B cell (primary cell): ENCODE results near the gene TESPA1. TPM values are rescaled to one million over a fixed set of nuclear protein-coding genes. Genes with fewer than 3 reads are reported as not detected.

Experiments
- ATAC-seq: fragments of 200-7000 bp; cut with Tn5 transposase; one replicate; pipeline ENCODE4 v1.10.0; 2021; ENCODE audit warnings: low read depth, mild to moderate bottlenecking, moderate number of reproducible peaks, moderate library complexity
- CTCF ChIA-PET: fragments of 350-600 bp; sonication (Branson Sonifier 250); formaldehyde crosslinking; loops from one replicate; lab custom pipeline; 2021; ENCODE audit warnings: antibody characterized with exemption, inconsistent platforms; lab: Charles Lee
- POLR2A ChIA-PET: fragments of 350-600 bp; sonication (Branson Sonifier 250); formaldehyde crosslinking; loops from one replicate; lab custom pipeline; 2021; ENCODE audit warnings: antibody characterized with exemption; lab: Charles Lee
- DNase-seq: peaks from one replicate; pipeline ENCODE4 v3.0.0; 2013
- H2AFZ ChIP-seq: 2 replicates; pipeline ENCODE4 v1.6.1; 2012; ENCODE audit warnings: mild to moderate bottlenecking, low read depth, low read length; ENCODE audit not compliant: insufficient read depth, poor library complexity, severe bottlenecking
- H3K27ac ChIP-seq, 2 donors: 1 replicate in 1 of 2; 2 replicates in 1 of 2; pipeline ENCODE4 v1.5.1; 2012 to 2013; ENCODE audit warnings: low read length in 2 of 2, mild to moderate bottlenecking in 2 of 2, moderate library complexity in 1 of 2
- H3K27me3 ChIP-seq, 4 experiments: fragments of 200-600 bp in 1 of 4; sonication (generic) in 1 of 4; replicated peaks in 1 of 4; 1 replicate in 2 of 4; 2 replicates in 2 of 4; pipeline versions ENCODE4 v1.6.1 to v1.7.0; 2013 to 2016; ENCODE audit warnings: low read length in 3 of 4, mild to moderate bottlenecking in 2 of 4, mixed read lengths in 1 of 4, moderate library complexity in 1 of 4; ENCODE audit not compliant: insufficient read depth in 4 of 4, control insufficient read depth in 3 of 4; ENCODE audit errors: control extremely low read depth in 1 of 4
- H3K36me3 ChIP-seq, 2 experiments: replicated peaks in 1 of 2; 1 replicate in 1 of 2; 2 replicates in 1 of 2; pipeline versions ENCODE4 v1.6.1 to v1.7.1; 2013; ENCODE audit warnings: low read length in 1 of 2; ENCODE audit not compliant: insufficient read depth in 2 of 2, control insufficient read depth in 1 of 2; ENCODE audit errors: control extremely low read depth in 1 of 2, extremely low read depth in 1 of 2
- H3K4me1 ChIP-seq, 2 donors: fragments of 200-600 bp in 1 of 2; sonication (generic) in 1 of 2; 1 replicate in 1 of 2; 2 replicates in 1 of 2; pipeline versions ENCODE4 v1.5.1 to v1.6.1; 2013 to 2017; ENCODE audit warnings: low read length in 2 of 2; ENCODE audit not compliant: control insufficient read depth in 2 of 2, insufficient read depth in 2 of 2
- H3K4me2 ChIP-seq: replicated peaks from 2 replicates; pipeline ENCODE3; 2012; ENCODE audit warnings: mild to moderate bottlenecking, low read depth, low read length; ENCODE audit not compliant: poor library complexity, severe bottlenecking
- H3K4me3 ChIP-seq, 5 experiments: fragments of 200-600 bp in 1 of 5; sonication (generic) in 1 of 5; 1 replicate in 3 of 5; 2 replicates in 2 of 5; pipeline versions ENCODE4 v1.5.1 to v1.7.0; 2011 to 2016; ENCODE audit warnings: low read length in 4 of 5, mild to moderate bottlenecking in 4 of 5, low read depth in 2 of 5, control low read depth in 1 of 5, moderate library complexity in 1 of 5; ENCODE audit not compliant: insufficient read depth in 1 of 5; ENCODE audit errors: control extremely low read depth in 1 of 5, extremely low read depth in 1 of 5
- H3K79me2 ChIP-seq: fragments of 200-600 bp; sonication (generic); one replicate; pipeline ENCODE4 v1.6.0; 2016; ENCODE audit warnings: low read length; ENCODE audit not compliant: control insufficient read depth, insufficient read depth
- H3K9ac ChIP-seq: fragments of 200-600 bp; sonication (generic); 2 replicates; pipeline ENCODE4 v1.6.1; 2017; ENCODE audit warnings: mild to moderate bottlenecking, low read length, moderate library complexity
- H3K9me3 ChIP-seq, 3 donors: one replicate each; pipeline versions ENCODE4 v1.6.1 to v1.7.1; 2013; ENCODE audit warnings: low read length in 2 of 3; ENCODE audit not compliant: control insufficient read depth in 2 of 3, insufficient read depth in 1 of 3; ENCODE audit errors: control extremely low read depth in 1 of 3
- H4K20me1 ChIP-seq: 2 replicates; pipeline ENCODE4 v1.6.0; 2012; ENCODE audit warnings: mild to moderate bottlenecking, low read length; ENCODE audit not compliant: insufficient read depth, control insufficient read depth, poor library complexity, severe bottlenecking
- H3K27ac Mint-ChIP-seq: one replicate; pipeline ENCODE4 v1.8.0; 2021; ENCODE audit warnings: mixed read lengths
- H3K27me3 Mint-ChIP-seq: one replicate; pipeline ENCODE4 v1.8.0; 2021; ENCODE audit warnings: mixed read lengths
- H3K4me1 Mint-ChIP-seq: one replicate; pipeline ENCODE4 v1.8.0; 2021; ENCODE audit warnings: mixed read lengths
- H3K4me3 Mint-ChIP-seq: one replicate; pipeline ENCODE4 v1.8.0; 2021; ENCODE audit warnings: mixed read lengths
- H3K9me3 Mint-ChIP-seq: one replicate; pipeline ENCODE4 v1.8.0; 2022; ENCODE audit warnings: mixed read lengths; ENCODE audit not compliant: insufficient read depth
- CTCF ChIP-seq: fragments of 200-600 bp; IDR thresholded peaks from one replicate; pipeline ENCODE4 v1.8.0; 2022; ENCODE audit warnings: antibody characterized with exemption, mild to moderate bottlenecking
- EZH2 ChIP-seq: IDR thresholded peaks from 2 replicates; pipeline ENCODE4 v1.6.1; 2012; ENCODE audit warnings: borderline replicate concordance, low read depth, mild to moderate bottlenecking, moderate library complexity, low read length; ENCODE audit not compliant: insufficient read depth, poor library complexity, severe bottlenecking
- WGBS: methylation state at CpG from one replicate; pipeline ENCODE4 v1.1.5; 2013; ENCODE audit warnings: missing lambda C conversion rate; ENCODE audit not compliant: insufficient coverage; 5-methylcytosine and 5-hydroxymethylcytosine counted together
- intact Hi-C: fragments of 100-400 bp; cut with micrococcal nuclease; formaldehyde crosslinking; loops from one replicate; pipeline ENCODE4 v1.10.0; 2022
- polyA plus RNA-seq: library from polyadenylated mRNA; depleted of rRNA; stranded (reverse); fragments of >200 nt; gene quantifications from 2 replicates; pipeline ENCODE4 v1.2.3, GENCODE V29; 2012
- total RNA-seq, 2 donors: library from RNA; stranded (reverse); fragments of 120-200 nt in 1 of 2; gene quantifications; 1 replicate in 1 of 2; 2 replicates in 1 of 2; pipeline versions ENCODE4 v1.2.3 to v1.2.4, GENCODE V29; 2013 to 2022

Gene TESPA1
- total and polyA plus RNA-seq, 2 donors (not counting 1 experiment from before 2014, with no cell fraction given) = 9.5 to 19.0 TPM

- POLR2A ChIA-PET = no interaction called here
- DNase-seq (no peak), ATAC-seq (no peak)
- Histone ChIP-seq H3K36me3 (no peaks in the 10 kb centered on the region), H3K4me2 (no peak overlapping the region), H3K27ac (no peak overlapping the region), H3K9ac (no peak overlapping the region), H3K27me3 (no peaks in the 10 kb centered on the region), H4K20me1 (no peaks in the 10 kb centered on the region), H3K79me2 (no peaks in the 10 kb centered on the region), H3K9me3 (no peaks in the 10 kb centered on the region), H2AFZ (no peak overlapping the region), H3K4me3 (no peak overlapping the region), H3K4me1 (peaks cover 0 to 3% of the 10 kb centered on the region in 2 donors)
- no CpG with 5 or more reads among the region's 3 CpGs for WGBS
- Mint-ChIP-seq H3K9me3 (peaks cover 1% of the 10 kb centered on the region), H3K27ac (no peak overlapping the region), H3K4me1 (peaks cover 9% of the 10 kb centered on the region), H3K4me3 (no peak overlapping the region), H3K27me3 (no peaks in the 10 kb centered on the region)
- TF ChIP-seq EZH2 (no peak), CTCF (no peak)
- intact Hi-C loops = no loop called here
- CTCF ChIA-PET = interaction anchor here (1.9 kb wide), 1 partner anchor 135 kb away, joined by 6 read pairs; no protein-coding TSS in a partner anchor
Observed at GRCh38 chr12:54936736-54937135, 47.8 kb downstream of the TESPA1 start.

GRCh38 chr12:54935235-54935951, 49.2 kb downstream of the TESPA1 start:
- ChIA-PET CTCF (interaction anchor here (0.7 to 1.9 kb wide), 2 partner anchors 23 to 137 kb away, joined by 3 to 6 read pairs; no protein-coding TSS in a partner anchor), POLR2A (no interaction called here)
- WGBS = 6% methylated on average over 3 of the region's 5 CpGs
- peaks cover 0 to 3% of the 10 kb centered on the region in 2 donors for H3K4me1 ChIP-seq
- Mint-ChIP-seq H3K4me1 (peaks cover 9% of the 10 kb centered on the region), H3K9me3 (peaks cover 11% of the 10 kb centered on the region), H3K27me3 (no peaks in the 10 kb centered on the region), H3K4me3 (no peak overlapping the region), H3K27ac (no peak overlapping the region)
- no peak overlapping the region for H3K9ac ChIP-seq
- peak overlapping the region; percentile 0 for H2AFZ ChIP-seq
- TF ChIP-seq CTCF (no peak), EZH2 (no peak)
- peak; percentile 5 for DNase-seq
- H3K4me3 ChIP-seq = no peak overlapping the region
- H3K4me2 ChIP-seq = no peak overlapping the region
- H3K27ac ChIP-seq = no peak overlapping the region
- ATAC-seq = no peak
- H3K9me3 ChIP-seq = peaks cover 0 to 4% (median 1%) of the 10 kb centered on the region in 3 donors
- intact Hi-C loops = no loop called here
- H4K20me1 ChIP-seq = no peaks in the 10 kb centered on the region
- H3K36me3 ChIP-seq = no peaks in the 10 kb centered on the region
- H3K79me2 ChIP-seq = no peaks in the 10 kb centered on the region
- H3K27me3 ChIP-seq = no peaks in the 10 kb centered on the region
